Activated effector memory CD4-positive, alpha-beta T cell treated with anti-CD3 and anti-CD28 coated beads, Interleukin-2, amount 50 U/mL, for 16 hours (primary cell): ENCODE data around the gene DYNC1H1.

Experiments used
- DNase-seq: peaks from one replicate; pipeline ENCODE4 v3.0.0-alpha.2; 2020

The DYNC1H1 gene

DNA sequence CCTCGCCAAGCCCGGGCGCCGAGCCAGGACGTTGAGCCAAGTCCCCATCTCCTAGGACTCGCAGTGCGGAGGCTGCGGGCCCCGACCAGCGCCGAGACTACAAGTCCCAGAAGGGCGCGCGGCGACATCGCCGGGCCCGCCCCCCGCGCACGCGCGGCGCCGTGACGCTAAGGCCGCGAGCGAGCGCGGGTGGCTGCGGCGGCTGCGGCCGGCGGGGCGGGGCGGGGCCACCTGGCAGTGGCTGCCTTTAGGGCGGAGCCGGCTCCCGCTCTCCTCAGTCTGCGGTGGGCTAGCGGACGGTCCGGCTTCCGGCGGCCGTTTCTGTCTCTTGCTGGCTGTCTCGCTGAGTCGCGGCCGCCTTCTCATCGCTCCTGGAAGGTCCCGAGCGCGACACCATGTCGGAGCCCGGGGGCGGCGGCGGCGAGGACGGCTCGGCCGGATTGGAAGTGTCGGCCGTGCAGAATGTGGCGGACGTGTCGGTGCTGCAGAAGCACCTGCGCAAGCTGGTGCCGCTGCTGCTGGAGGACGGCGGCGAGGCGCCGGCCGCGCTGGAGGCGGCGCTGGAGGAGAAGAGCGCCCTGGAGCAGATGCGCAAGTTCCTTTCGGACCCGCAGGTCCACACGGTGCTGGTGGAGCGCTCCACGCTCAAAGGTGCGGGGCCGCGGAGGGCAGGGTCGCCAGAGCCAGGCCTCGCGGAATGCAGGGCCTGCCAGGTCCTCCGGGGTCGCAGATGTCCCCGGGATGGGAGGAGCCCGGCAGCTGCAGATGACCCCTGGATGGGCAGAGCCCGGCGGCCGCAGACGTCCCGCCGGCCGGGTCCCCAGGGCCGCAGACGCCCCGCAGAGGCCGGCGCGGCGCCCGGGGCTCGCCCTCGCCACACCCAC, at the start of gene DYNC1H1:
Gene DYNC1H1 (plus strand): TSS at position 277 of the 884 bp plus-strand sequence. CDS start 119 bp downstream, at position 396.
- DNase-seq: peak; percentile 96

DNA sequence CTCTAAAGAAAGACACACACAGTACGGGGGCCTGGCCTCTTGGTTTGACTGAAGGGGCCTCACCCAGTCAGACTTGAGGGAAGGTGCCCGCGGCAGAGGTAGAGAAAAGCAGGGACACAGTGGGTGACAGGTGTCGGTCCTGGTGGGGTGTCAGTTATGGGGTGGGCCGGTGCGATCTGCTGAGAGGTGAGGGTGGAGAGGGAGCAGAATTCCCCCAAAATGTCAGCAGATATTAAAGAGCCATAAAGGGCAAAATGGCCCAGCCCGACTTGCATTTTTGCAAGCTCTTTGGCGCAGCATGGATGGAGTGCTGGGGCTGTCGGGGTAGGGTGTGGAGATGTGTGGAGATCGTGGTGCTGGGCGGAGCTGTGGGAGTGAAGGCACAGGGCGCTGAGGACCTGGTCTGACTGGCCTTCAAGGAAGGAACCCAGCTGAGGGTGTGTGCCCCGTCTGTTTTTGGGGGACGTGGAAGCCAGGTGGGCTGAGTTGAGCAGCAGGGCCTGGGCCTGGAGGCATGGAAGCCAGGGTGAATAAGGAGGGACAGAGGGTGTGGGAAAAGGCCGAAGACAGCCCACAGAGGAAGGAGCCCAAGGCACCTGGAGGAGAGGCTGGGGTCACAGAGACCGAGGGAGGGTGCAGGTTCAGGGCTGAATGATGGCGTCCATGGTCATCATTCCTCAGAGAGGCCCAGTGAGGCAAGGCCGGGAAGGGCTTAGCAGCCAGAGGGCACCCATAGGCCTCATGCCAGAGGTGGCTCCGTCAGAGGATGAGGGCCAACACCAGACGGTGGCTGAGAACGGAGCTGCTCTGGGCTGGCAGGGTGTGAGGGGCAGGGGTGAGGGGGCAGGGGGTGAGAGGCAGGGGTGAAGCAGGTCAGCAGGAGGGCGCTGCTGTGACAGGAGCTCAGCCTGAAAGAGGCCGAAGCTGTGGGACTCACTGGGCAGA, 48.2 kb upstream of the DYNC1H1 start:
- peak; percentile 50 for DNase-seq

DNA sequence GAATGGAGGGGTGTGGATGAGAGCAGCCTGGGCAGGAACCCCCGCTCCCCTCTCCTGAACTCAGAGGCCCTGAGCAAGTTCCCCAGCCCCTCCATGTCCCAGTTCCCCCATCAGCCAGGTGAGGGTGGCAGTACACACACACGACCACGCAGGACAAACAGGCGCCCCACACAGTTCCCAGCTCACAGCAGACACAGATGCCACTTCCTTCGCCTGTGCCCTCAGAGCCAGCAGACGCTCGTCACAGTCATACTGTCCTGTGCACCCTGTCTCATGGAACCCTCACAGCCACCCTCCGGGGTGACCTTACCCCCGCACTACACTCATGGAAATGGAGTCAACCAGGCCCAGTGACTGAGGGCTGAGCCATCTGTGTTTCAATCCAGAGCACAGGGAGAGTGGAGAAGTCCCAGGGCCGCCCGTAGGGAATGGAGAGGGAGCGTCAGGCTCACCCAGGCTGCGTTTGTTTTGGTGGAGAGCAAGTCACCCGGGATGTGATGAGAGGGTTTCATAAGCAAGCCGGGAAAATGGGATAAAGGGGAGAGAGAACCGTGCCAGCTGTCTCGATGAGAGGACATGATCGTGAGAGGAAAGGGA, 47.5 kb upstream of the DYNC1H1 start:
- peak; percentile 39 for DNase-seq

DNA sequence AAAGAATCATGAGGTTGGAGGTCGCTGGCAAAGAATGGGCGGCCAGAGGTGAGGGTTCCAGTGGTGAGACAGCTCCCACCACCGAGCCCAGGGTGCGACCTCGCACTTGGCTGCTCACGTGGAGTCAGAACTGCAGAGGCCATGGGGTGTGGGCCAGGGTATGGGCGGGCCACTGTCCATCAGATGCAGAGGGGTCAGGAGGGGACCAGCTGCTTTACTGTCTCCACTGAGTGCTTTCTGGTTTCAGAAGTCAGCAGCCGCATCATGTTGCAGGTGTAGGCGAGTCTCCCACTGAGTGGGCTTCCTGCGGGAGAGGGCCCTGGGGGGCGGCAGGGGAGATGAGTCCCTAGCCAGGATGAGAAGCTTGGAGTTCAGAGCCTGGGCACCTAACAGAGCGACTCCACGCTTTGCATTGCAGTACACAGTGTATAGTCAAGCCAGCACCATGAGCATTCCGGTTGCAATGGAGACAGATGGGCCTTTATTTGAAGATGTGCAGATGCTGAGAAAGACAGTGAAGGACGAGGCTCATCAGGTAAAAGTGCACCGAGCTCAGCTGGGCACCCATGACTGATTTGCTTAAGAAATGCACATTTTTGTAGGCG, 46.9 kb upstream of the DYNC1H1 start:
- peak; percentile 60 for DNase-seq

DNA sequence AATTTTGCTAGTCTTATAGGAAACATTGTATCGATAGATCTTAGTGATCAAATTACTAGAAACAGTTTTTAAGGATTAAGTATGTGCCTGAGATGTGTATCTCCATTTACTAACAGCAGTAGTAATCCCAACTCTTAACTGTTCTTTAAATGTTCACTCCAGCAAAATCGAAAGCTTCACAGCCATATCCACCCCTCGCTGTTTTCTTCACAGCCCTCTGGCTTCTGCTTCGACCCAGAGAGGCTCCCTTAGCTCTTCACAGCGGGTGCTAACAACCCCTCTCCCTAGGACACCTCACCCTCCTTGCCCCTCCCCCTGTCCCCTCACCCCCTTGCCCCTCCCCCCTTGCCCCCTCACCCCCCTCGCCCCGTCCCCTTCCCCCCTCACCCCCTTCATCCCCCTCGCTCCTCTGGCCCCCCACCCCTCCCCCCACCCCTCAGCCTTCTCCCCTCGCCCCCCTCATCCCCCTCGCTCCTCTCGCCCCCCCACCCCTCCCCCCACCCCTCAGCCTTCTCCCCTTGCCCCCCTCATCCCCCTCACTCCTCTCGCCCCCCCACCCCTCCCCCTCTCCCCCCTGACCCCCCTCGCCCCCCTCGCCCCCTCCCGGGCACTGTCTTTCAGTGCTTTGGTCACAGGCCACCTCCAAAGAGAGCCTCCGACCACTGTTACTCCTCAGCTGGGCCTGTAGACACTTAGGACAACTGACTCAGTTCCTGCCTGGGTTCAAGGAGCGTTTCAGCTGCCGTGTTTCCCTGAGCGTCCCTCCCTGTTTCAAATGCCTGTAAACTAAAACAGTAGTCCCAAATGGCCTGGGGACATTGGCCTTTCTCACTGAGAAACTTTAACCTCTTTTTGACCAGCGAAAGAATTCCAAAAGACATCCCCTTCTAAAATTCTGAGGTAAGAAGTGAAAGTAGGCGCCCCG, 46.0 kb upstream of the DYNC1H1 start:
- peak; percentile 30 for DNase-seq

DNA sequence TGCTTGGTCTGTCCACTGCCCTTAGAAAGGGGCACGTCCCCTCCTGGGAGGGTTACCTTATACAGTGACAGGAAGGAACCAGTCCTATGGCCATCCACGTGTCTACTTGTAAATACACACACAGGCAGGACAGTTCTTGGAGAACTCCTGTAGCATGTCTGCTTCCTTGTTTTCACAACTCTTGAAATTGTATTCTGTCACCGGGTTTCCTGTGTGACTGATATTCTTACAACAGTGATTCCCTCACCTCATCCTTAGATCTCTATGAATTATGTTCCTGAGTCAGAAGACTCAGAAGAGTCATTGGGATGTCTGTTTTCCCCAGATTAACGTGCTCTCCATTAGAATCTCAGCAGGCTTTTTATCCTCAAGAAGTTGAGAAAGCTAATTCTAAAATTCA, 44.1 kb upstream of the DYNC1H1 start:
- no peak for DNase-seq

DNA sequence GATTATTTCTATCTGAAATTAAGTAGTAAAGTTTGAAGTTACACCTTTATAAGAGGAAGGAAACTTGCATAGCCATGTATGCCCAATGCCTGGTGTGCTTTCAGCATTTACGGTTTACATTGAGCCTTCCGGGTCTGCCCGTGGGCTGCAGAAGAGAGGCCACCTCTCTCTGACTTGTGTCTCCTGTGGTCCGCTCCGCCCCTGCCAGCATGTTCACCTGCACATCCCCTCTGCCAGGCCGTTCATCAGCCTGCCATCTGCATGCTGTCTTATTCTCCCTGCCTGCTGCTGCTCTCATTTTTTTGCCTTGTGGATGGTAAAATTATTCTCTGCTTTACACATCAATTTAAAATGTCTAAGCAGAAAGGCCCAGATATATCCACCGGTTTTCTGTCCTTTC, 41.5 kb upstream of the DYNC1H1 start:
- peak; percentile 30 for DNase-seq

DNA sequence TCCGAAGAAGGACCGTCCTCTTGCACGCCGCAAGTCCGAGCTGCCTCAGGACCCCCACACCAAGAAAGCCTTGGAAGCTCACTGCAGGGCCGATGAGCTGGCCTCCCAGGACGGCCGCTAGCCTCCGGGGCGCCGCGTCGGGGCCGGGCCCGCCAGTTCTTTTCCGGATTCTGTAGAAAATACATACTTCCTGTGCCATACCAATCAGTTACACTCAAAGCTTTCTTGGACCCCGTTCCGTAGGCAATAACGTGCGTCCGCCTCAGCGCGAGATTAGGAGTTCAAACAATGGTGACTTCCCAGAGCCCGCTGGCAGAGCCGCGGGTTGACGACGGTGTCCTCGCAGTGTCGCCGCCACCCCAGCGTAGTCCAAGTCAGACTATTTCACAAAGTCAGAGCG, 39.2 kb upstream of the DYNC1H1 start:
- peak; percentile 33 for DNase-seq

DNA sequence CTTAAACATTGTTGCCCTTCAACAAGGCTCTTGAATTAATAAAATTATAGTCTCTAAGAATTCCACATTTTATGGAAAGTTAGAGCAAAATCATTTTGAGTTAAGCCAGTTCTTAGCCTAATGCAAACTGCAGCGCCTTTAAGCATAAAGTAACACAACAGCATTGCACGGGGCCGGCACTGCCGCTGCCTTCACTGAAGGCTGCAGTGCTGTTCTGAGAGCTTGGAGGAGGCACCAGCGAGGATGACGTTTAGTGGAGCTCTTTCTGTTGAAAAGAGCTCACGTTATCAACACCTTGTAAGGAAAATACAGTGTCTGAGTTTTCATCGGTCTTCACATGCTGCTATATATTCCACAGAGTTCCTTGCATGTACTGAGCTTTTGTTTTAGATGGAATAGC, 38.3 kb upstream of the DYNC1H1 start:
- no peak for DNase-seq

DNA sequence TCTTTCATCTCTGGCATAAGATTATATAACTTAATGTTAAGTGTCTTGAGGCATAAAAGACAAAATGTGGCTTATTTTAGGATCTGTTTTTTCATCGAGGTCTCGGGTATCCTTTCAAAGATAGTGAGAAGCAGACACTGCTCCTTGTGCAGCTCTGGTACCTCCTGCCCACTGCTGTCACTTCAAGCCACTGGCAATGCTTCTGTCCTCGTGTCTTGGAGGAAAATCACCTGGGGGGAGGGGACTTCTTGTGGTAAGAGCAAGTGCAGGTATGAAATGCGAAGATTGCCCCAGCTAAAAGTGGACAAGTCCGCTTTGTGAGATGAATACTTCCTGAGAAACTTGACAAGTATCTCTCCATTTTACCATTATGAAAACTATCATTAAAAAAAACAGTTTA, 37.8 kb upstream of the DYNC1H1 start:
- peak; percentile 3 for DNase-seq

DNA sequence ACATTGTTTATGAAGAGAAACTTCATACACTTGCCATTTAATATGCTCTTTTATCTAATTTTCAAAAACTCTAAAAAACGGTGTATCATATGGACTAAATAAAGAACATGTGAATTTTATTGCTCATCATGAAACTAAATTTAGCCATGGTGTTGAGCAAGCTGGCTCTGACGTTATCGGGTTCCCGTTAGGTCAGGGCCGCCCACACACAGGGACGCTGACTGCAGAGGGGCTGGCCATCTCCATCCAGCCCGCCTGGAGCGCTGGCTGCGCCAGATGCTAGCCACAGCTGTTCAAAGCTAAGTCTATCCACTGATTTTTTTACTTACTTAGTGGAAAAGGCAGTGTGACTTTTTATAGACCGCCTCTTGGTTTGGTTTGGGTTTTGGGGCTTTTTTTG, 36.5 kb upstream of the DYNC1H1 start:
- peak; percentile 56 for DNase-seq

DNA sequence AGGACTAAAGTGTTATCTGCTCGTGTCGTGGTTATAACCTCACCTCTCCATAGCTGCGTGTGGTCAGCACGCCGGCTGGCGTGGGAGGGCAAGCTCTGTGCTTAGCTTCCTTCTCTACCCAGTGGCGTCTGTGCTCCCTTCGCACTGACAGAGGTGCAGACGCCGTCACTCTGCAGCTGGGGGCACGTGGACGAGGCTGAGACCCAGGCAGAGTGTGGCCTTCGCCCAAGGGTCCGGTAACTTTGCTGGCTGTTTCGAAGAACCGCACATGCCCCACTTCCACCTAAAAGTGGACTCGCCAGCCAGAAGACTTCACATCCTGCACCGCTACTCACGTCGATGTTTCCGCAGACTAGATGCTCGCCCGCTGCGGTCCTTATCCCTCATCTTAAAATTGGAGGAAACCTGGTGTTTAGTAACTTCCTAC, 35.9 kb upstream of the DYNC1H1 start:
- peak; percentile 56 for DNase-seq

DNA sequence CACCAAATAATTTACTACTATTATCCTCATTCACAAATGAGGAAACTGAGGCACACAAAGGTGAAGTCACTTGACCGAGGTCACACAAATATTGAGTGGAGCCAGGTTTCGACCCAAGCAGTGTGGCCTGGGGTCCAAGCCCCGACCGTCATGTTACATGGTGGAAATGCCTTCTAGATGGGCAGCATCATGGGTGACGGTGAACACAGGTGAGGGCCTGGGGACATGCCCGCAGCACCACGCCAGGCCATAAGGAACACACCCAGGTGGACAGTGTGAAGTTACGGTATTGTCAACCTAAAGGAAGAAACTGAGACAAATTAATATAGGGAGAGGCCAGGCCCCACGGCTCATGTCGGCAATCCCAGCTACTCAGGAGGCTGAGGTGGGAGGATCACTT, 35.3 kb upstream of the DYNC1H1 start:
- DNase-seq: peak; percentile 52

DNA sequence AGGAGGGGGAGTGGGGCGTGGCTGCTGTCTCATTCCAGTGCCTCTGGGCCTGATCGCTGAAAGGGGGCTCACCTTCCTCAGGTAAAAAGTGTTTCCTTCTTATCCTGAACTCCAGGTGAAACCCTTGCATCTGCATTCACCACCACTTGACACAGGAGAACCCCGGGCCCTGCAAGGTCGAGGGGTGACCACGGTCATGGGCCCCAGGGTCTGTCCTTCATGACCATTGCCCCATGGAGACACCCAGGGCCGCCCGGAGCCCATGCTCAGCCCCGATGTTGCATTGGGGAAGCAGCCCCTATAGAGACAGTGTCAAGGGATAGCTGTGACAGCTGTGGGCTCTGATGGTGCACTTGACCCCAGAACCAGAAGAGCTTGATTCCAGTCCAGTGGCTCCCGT, 34.4 kb upstream of the DYNC1H1 start:
- DNase-seq: peak; percentile 58

DNA sequence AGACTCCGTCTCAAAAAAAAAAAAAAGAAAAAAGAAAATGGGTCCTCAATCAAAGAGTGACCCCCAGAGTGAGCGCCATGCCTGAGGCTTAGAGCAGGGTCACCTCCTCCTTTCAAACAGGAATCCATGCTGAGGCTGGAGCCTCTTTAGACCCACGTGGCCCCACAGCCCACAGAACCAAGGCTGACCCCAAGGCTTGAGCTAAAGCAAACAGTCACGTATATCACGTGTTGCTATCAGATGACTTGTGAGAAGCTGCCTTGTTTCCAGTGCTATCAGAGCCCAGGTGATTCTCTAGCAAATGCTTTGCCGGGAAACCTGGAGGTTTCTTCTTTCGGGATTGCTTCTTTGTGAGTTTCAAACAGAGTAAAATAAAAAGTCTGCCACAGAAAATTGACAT, 31.7 kb upstream of the DYNC1H1 start:
- peak; percentile 45 for DNase-seq

DNA sequence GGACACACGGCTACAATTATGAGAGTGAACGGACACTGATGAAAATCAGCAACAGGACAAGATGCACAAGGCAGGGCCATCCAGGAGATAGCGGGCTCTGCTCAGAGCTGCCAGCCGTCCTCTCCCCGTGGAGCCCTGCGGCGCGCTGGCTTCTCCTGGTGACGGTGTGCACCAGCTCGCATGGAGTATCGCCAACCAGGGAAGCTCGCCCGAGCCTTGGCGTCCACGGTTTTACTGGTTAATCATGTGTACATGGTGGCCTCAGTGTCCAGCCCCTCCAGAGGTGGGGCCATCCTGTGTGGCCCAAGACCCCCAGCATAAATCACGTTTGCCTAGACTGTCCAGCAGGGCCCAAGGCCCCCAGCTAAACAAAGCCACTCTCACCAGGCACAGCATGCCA, 31.2 kb upstream of the DYNC1H1 start:
- DNase-seq: peak; percentile 46

DNA sequence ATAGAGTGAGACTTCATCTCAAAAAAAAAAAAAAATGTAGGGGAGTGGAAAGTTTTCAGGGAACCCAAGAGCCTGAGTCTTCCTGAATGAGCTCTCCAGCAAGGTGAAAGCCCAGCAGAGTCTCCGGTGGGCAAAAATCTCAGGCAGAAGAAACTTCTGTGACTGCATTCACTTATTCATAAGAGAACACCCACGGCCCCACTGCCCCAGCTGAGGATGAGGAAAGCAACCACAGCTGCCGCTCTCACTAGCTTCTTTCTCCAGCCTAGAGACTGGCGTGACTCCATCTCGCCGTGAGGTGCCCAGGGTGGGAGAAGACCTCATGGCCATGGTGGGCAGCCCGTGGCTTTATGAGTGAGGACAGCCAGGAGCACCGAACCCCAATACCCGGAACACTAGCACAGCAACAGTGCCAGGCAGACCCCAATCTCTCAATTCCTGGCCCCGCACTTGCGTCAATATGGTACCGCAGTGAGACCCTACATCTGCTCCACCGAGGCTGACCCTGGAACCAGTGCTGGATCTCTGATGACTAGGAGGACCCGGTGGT, 29.7 kb upstream of the DYNC1H1 start:
- DNase-seq: no peak

DNA sequence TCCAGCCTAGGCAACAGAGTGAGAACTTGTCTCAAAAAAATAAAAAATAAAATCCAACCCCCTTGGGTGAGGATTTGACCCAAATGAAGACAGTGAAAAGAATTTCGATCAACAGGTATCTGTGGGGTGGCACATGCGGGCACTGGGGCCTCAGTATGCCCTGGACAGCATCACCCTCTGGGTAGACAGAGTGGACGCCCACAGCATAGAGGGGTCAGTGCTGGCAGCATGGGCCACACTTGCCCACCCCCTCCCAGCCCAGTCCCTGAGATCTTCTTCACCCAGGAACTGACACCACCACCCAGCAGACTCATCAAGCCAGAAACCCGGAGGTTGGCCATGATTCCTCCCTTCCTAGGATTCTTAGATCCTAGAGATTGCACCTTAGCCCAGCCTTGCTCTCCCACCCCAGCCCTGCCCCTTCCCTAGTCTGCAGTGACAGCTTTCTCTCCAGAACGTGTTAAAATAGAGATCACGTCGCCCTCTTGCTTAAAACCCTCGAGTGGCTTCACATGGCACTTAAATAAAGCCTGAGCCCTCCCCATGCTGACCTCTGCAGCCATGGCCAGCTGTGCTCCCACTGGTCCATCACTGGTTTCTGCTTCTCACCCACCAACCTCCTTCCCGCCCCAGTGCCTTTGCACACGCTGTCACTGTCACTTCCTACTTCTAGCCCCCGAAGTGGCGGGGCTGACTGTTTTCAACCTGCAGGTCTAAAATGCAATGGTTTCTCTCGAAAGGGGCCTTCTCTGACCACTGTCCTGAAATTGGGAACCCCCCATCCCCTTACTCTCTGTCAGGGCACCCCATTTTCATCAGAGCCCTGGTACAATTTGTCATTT, 26.2 kb upstream of the DYNC1H1 start:
- no peak for DNase-seq

DNA sequence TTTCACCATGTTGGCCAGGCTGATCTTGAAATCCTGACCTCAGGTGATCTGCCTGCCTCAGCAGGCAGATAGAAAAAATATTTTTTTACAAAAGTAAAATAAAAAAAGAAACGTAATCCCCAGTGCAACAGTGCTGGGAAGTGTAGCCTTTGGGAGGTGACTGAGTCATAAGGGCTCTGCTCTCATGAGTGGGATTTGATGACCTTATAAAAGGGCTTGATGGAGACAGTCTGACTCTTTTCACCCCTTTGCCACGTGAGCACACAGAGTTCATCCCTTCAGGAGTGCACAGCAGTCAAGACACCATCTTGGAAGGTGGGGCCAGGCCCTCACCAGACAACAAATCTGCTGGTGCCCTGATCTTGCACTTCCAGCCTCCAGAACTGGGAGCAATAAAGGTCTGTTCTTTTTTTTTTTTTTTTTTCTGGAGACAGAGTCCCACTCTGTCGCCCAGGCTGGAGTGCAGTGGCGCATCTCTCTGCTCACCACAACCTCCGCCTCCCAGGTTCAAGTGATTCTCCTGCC, 24.7 kb upstream of the DYNC1H1 start:
- no peak for DNase-seq

DNA sequence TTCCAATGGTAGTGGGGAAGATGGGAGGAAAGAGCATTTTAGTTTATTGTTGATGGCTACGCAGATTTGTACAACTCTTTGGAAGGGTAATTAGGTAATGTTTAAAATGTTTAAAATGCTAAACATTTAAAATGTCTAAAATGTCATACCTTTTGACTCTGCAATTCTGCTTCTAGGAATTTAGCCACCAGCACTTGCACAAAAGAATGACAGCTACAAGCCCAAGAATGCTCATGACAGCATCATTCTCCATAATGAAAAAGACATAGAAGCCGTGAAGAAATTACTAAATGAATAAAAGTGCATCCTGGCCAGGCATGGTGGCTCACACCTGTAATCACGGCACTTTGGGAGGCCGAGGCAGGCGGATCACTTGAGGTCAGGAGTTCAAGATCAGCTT, 19.9 kb upstream of the DYNC1H1 start:
- DNase-seq: peak; percentile 50
